Mesothelial cell of epicardium (in vitro differentiated cells): ENCODE results near the gene PITPNM3. TPM values are rescaled to one million over a fixed set of nuclear protein-coding genes. Genes with fewer than 3 reads are reported as not detected.

Experiments
- DNase-seq, 2 experiments: peaks; one replicate each; pipeline ENCODE4 v3.0.0; 2021; ENCODE audit warnings: low spot score in 2 of 2; ENCODE audit not compliant: unreplicated experiment in 2 of 2
- H3K27ac Mint-ChIP-seq: 2 replicates; pipeline ENCODE4 v1.8.0; 2021; ENCODE audit warnings: mixed read lengths
- H3K27me3 Mint-ChIP-seq: 2 replicates; pipeline ENCODE4 v1.8.0; 2021; ENCODE audit warnings: low read depth, mixed read lengths
- H3K36me3 Mint-ChIP-seq: 2 replicates; pipeline ENCODE4 v1.8.0; 2021; ENCODE audit warnings: mixed read lengths
- H3K4me1 Mint-ChIP-seq: 2 replicates; pipeline ENCODE4 v1.8.0; 2021; ENCODE audit warnings: mixed read lengths
- H3K4me3 Mint-ChIP-seq: 2 replicates; pipeline ENCODE4 v1.8.0; 2021; ENCODE audit warnings: mild to moderate bottlenecking, moderate library complexity, mixed read lengths
- H3K9me3 Mint-ChIP-seq: 2 replicates; pipeline ENCODE4 v1.8.0; 2021; ENCODE audit warnings: mixed read lengths
- CTCF ChIP-seq: fragments of 200-600 bp; sonication (generic); IDR thresholded peaks from one replicate; pipeline ENCODE4 v1.5.0; 2021; ENCODE audit warnings: antibody characterized with exemption; ENCODE audit not compliant: unreplicated experiment
- total RNA-seq: library from RNA; stranded (reverse); gene quantifications from 3 replicates; pipeline ENCODE4 v1.2.1, GENCODE V29; 2021

The PITPNM3 gene
- total RNA-seq, 1 donor from 2014 or later = 2.3 TPM

DNA sequence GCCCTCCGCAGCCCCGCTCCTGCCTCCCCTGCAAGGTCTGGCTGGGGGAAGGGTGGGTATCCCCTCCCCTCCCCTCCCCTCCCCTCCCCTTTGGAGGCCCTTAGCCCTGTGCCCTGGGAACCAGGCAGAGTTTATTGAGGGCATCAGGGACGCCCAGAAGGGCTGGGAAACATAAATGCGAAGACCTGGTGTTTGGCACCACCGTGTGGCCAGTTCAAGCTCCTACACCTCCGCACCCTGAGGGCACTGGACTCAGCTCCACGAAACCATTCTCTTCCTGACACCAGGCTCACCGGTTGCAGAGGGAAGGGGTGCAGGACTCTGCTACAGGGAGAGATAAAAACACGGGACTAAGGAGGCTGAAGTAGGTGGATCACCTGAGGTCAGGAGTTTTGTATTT is 120.4 kb downstream of the PITPNM3 start:
- Mint-ChIP-seq H3K27ac (no peak overlapping the region), H3K9me3 (peaks cover 5% of the 10 kb centered on the region), H3K4me3 (no peak overlapping the region), H3K4me1 (no peaks in the 10 kb centered on the region), H3K36me3 (no peaks in the 10 kb centered on the region), H3K27me3 (peaks cover 24% of the 10 kb centered on the region)
- peak in 1 of 2 experiments; percentile 74 for DNase-seq
- TF ChIP-seq CTCF = peak; percentile 79

- Mint-ChIP-seq H3K4me1 (no peaks in the 10 kb centered on the region), H3K4me3 (no peak within 1 kb of the TSS), H3K27ac (no peak within 1 kb of the TSS), H3K36me3 (no peaks in the 10 kb centered on the region), H3K27me3 (peaks cover 24% of the 10 kb centered on the region), H3K9me3 (peaks cover 9% of the 10 kb centered on the region)
- no peak for DNase-seq
- no peak for TF ChIP-seq CTCF
Observed at GRCh38 chr17:6435051-6435450, 121.3 kb downstream of the PITPNM3 start, which contains the start of gene AIPL1. Gene AIPL1 (minus strand): TSS chr17:6435121. CDS start chr17:6435104, 17 bp downstream.

DNA sequence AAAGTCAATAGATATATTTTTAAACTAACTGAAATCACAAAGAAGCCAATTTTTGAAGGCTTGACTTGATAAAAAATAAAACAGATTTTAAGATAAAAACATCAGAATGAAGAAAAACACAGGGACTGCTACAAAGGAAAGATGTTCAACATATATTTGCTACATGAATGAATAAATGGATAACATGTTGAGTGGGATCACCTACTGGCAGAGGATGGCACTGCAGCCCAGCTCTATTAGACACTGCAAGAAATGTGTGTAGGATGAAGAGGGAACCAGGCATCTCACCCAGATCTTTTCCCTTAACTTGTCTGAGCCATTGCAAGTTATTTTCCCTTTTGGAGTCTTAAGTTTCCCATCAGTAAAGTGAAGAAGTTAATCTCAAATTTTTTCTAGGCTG is 125.6 kb downstream of the PITPNM3 start:
- no peaks in the 10 kb centered on the region for H3K4me1 Mint-ChIP-seq
- peaks cover 4% of the 10 kb centered on the region for H3K27me3 Mint-ChIP-seq

DNA sequence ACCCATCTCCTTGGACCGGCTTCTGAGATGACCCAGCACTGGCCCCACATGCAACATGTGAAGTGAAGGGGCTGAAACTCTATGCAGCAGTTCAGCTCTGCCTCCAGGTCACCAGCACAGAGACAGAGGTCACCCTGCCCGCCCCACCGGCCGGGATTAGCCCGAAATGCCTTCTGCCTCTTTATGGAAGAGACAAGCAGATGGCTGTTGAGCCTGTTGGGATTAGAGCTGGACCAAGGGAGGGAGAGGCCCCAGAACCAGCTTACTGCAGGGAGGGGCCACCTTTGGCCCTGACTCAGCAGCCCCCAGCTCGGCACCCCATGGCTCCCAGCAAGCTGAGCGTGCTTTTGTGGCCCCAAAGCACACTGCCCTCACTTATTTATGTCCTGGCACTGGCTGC is 127.1 kb downstream of the PITPNM3 start:
- DNase-seq = no peak
- H3K4me3 Mint-ChIP-seq = no peak overlapping the region
- no peaks in the 10 kb centered on the region for H3K36me3 Mint-ChIP-seq
- peaks cover 10% of the 10 kb centered on the region for H3K27me3 Mint-ChIP-seq
- peaks cover 9% of the 10 kb centered on the region for H3K9me3 Mint-ChIP-seq
- no peak overlapping the region for H3K27ac Mint-ChIP-seq
- TF ChIP-seq CTCF = no peak
- no peaks in the 10 kb centered on the region for H3K4me1 Mint-ChIP-seq

More for the DNA sequence above, 125.6 kb downstream of the PITPNM3 start:
- Mint-ChIP-seq H3K36me3 (no peaks in the 10 kb centered on the region), H3K9me3 (peaks cover 9% of the 10 kb centered on the region), H3K27ac (no peak overlapping the region), H3K4me3 (no peak overlapping the region)
- DNase-seq = no peak
- peak; percentile 58 for TF ChIP-seq CTCF

- H3K4me3 Mint-ChIP-seq = no peak overlapping the region
- no peak overlapping the region for H3K27ac Mint-ChIP-seq
- peaks cover 15% of the 10 kb centered on the region for H3K27me3 Mint-ChIP-seq
- DNase-seq = no peak
- peaks cover 9% of the 10 kb centered on the region for H3K9me3 Mint-ChIP-seq
- no peaks in the 10 kb centered on the region for H3K36me3 Mint-ChIP-seq
- H3K4me1 Mint-ChIP-seq = no peaks in the 10 kb centered on the region
- no peak for TF ChIP-seq CTCF
Observed at GRCh38 chr17:6428207-6428965, 128.0 kb downstream of the PITPNM3 start.
